Gastroesophageal sphincter (tissue), 3 donors: ENCODE results near the gene VAMP7.

Source experiments
- EP300 ChIP-seq: sonication (generic); formaldehyde crosslinking; IDR thresholded peaks from one replicate; pipeline ENCODE4 v1.6.1; 2017; ENCODE audit warnings: antibody characterized with exemption, mild to moderate bottlenecking
- POLR2A ChIP-seq, 2 donors: fragments of 450-650 bp; IDR thresholded peaks; one replicate each; pipeline ENCODE4 v1.6.1; 2017; ENCODE audit warnings: antibody characterized with exemption in 2 of 2, mild to moderate bottlenecking in 2 of 2, moderate library complexity in 1 of 2
- TF ChIP-seq, protein P1 (sequence below), 4 experiments: fragments of 200-600 bp in 2 of 4; fragments of 450-650 bp in 2 of 4; sonication (generic) in 1 of 4; IDR thresholded peaks; one replicate each; pipeline ENCODE4 v1.5.1; 2017 to 2019; ENCODE audit warnings: antibody characterized with exemption in 4 of 4, mild to moderate bottlenecking in 2 of 4, moderate library complexity in 2 of 4

DNA sequence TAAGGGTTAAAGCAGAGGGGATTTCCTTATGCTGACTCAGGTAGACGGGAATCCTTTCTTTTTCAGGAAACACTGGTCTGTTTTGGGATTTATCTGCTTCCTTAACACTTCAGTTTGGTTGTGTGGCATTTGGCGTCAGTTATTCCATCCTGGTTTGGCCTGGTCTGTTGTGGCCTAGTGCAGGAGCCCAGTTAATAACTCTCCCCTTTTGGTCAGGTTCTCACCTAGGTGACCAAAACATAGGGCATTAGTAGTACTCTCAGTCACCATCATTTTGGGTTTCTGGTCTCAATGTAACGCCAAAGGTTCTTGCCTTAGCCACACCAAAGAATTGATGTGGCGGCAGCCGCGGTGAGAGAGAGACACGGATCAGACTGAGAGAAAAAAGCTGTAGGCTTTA is 76.7 kb downstream of the VAMP7 start:
- TF ChIP-seq, protein P1, sequence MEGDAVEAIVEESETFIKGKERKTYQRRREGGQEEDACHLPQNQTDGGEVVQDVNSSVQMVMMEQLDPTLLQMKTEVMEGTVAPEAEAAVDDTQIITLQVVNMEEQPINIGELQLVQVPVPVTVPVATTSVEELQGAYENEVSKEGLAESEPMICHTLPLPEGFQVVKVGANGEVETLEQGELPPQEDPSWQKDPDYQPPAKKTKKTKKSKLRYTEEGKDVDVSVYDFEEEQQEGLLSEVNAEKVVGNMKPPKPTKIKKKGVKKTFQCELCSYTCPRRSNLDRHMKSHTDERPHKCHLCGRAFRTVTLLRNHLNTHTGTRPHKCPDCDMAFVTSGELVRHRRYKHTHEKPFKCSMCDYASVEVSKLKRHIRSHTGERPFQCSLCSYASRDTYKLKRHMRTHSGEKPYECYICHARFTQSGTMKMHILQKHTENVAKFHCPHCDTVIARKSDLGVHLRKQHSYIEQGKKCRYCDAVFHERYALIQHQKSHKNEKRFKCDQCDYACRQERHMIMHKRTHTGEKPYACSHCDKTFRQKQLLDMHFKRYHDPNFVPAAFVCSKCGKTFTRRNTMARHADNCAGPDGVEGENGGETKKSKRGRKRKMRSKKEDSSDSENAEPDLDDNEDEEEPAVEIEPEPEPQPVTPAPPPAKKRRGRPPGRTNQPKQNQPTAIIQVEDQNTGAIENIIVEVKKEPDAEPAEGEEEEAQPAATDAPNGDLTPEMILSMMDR (IDR thresholded peaks at IDR 0.05) = no peak
- no peak for TF ChIP-seq EP300
- TF ChIP-seq POLR2A (IDR thresholded peaks at IDR 0.05) = no peak
